Measurements from ENCODE around the gene NAALADL2.

- TF ChIP-seq TAF1 (IDR thresholded peaks at IDR 0.05; ENCODE audit: low read depth, low read length): no peak
- TF ChIP-seq, protein P1, sequence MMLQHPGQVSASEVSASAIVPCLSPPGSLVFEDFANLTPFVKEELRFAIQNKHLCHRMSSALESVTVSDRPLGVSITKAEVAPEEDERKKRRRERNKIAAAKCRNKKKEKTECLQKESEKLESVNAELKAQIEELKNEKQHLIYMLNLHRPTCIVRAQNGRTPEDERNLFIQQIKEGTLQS (IDR thresholded peaks at IDR 0.05; ENCODE audit: insufficient read depth, low read depth, low read length): no peak
- no peak for TF ChIP-seq PHF8 (conservative IDR thresholded peaks at IDR 0.05; ENCODE audit: low read depth, low read length)
- no peak for TF ChIP-seq EZH2 (IDR thresholded peaks at IDR 0.05; ENCODE audit: low read depth, low read length, severe bottlenecking)
- TF ChIP-seq, protein P2, sequence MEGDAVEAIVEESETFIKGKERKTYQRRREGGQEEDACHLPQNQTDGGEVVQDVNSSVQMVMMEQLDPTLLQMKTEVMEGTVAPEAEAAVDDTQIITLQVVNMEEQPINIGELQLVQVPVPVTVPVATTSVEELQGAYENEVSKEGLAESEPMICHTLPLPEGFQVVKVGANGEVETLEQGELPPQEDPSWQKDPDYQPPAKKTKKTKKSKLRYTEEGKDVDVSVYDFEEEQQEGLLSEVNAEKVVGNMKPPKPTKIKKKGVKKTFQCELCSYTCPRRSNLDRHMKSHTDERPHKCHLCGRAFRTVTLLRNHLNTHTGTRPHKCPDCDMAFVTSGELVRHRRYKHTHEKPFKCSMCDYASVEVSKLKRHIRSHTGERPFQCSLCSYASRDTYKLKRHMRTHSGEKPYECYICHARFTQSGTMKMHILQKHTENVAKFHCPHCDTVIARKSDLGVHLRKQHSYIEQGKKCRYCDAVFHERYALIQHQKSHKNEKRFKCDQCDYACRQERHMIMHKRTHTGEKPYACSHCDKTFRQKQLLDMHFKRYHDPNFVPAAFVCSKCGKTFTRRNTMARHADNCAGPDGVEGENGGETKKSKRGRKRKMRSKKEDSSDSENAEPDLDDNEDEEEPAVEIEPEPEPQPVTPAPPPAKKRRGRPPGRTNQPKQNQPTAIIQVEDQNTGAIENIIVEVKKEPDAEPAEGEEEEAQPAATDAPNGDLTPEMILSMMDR (IDR thresholded peaks at IDR 0.05; ENCODE audit: control extremely low read depth in 1 of 3, insufficient read depth in 1 of 3, low read depth in 1 of 3, low read length in 3 of 3): no peak
- TF ChIP-seq RAD21 (IDR thresholded peaks at IDR 0.05 in 1 of 2, conservative IDR thresholded peaks at IDR 0.05 in 1 of 2; ENCODE audit: low read depth in 2 of 2, low read length in 2 of 2): no peak
- no peak for TF ChIP-seq POLR2A (IDR thresholded peaks at IDR 0.05; ENCODE audit: control extremely low read depth in 1 of 2, low read depth in 2 of 2, low read length in 2 of 2)
- no peak for TF ChIP-seq ZNF274 (IDR thresholded peaks at IDR 0.05; ENCODE audit: borderline replicate concordance, extremely low read depth, low read length)
- TF ChIP-seq ATF2 (IDR thresholded peaks at IDR 0.05; ENCODE audit: low read length): no peak
Observed at GRCh38 chr3:174951498-174952005, 92.4 kb downstream of the NAALADL2 start.
